ENCODE data around the gene STK4. TPM values are rescaled to one million over a fixed set of nuclear protein-coding genes. Genes with fewer than 3 reads are reported as not detected.

STK4 gene
- total RNA-seq, 1 experiment from 2014 or later: 41.2 TPM

- TF ChIP-seq, protein P1, sequence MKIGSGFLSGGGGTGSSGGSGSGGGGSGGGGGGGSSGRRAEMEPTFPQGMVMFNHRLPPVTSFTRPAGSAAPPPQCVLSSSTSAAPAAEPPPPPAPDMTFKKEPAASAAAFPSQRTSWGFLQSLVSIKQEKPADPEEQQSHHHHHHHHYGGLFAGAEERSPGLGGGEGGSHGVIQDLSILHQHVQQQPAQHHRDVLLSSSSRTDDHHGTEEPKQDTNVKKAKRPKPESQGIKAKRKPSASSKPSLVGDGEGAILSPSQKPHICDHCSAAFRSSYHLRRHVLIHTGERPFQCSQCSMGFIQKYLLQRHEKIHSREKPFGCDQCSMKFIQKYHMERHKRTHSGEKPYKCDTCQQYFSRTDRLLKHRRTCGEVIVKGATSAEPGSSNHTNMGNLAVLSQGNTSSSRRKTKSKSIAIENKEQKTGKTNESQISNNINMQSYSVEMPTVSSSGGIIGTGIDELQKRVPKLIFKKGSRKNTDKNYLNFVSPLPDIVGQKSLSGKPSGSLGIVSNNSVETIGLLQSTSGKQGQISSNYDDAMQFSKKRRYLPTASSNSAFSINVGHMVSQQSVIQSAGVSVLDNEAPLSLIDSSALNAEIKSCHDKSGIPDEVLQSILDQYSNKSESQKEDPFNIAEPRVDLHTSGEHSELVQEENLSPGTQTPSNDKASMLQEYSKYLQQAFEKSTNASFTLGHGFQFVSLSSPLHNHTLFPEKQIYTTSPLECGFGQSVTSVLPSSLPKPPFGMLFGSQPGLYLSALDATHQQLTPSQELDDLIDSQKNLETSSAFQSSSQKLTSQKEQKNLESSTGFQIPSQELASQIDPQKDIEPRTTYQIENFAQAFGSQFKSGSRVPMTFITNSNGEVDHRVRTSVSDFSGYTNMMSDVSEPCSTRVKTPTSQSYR (CRISPR knock-in tag; IDR thresholded peaks at IDR 0.05): no peak; the same call in 1 of the 2 replicates
- TF ChIP-seq OVOL2 (CRISPR knock-in tag; IDR thresholded peaks at IDR 0.05; ENCODE audit: borderline replicate concordance) (no peak), SP1 (CRISPR knock-in tag; conservative IDR thresholded peaks at IDR 0.05) (peak; percentile 89), ZBTB43 (CRISPR knock-in tag; IDR thresholded peaks at IDR 0.05) (peak; percentile 92), CDX4 (CRISPR knock-in tag; IDR thresholded peaks at IDR 0.05; ENCODE audit: borderline replicate concordance) (no peak), TP53 (CRISPR knock-in tag; IDR thresholded peaks at IDR 0.05) (no peak), ZNF121 (CRISPR knock-in tag; IDR thresholded peaks at IDR 0.05) (no peak), TEAD4 (CRISPR knock-in tag; IDR thresholded peaks at IDR 0.05) (no peak), ZNF138 (CRISPR knock-in tag; conservative IDR thresholded peaks at IDR 0.05) (no peak)
- TF ChIP-seq, protein P2, sequence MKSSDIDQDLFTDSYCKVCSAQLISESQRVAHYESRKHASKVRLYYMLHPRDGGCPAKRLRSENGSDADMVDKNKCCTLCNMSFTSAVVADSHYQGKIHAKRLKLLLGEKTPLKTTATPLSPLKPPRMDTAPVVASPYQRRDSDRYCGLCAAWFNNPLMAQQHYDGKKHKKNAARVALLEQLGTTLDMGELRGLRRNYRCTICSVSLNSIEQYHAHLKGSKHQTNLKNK (CRISPR knock-in tag; IDR thresholded peaks at IDR 0.05): no peak
- TF ChIP-seq, protein P3, sequence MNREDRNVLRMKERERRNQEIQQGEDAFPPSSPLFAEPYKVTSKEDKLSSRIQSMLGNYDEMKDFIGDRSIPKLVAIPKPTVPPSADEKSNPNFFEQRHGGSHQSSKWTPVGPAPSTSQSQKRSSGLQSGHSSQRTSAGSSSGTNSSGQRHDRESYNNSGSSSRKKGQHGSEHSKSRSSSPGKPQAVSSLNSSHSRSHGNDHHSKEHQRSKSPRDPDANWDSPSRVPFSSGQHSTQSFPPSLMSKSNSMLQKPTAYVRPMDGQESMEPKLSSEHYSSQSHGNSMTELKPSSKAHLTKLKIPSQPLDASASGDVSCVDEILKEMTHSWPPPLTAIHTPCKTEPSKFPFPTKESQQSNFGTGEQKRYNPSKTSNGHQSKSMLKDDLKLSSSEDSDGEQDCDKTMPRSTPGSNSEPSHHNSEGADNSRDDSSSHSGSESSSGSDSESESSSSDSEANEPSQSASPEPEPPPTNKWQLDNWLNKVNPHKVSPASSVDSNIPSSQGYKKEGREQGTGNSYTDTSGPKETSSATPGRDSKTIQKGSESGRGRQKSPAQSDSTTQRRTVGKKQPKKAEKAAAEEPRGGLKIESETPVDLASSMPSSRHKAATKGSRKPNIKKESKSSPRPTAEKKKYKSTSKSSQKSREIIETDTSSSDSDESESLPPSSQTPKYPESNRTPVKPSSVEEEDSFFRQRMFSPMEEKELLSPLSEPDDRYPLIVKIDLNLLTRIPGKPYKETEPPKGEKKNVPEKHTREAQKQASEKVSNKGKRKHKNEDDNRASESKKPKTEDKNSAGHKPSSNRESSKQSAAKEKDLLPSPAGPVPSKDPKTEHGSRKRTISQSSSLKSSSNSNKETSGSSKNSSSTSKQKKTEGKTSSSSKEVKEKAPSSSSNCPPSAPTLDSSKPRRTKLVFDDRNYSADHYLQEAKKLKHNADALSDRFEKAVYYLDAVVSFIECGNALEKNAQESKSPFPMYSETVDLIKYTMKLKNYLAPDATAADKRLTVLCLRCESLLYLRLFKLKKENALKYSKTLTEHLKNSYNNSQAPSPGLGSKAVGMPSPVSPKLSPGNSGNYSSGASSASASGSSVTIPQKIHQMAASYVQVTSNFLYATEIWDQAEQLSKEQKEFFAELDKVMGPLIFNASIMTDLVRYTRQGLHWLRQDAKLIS (CRISPR knock-in tag; IDR thresholded peaks at IDR 0.05; ENCODE audit: borderline replicate concordance): no peak
- TF ChIP-seq, protein P4, sequence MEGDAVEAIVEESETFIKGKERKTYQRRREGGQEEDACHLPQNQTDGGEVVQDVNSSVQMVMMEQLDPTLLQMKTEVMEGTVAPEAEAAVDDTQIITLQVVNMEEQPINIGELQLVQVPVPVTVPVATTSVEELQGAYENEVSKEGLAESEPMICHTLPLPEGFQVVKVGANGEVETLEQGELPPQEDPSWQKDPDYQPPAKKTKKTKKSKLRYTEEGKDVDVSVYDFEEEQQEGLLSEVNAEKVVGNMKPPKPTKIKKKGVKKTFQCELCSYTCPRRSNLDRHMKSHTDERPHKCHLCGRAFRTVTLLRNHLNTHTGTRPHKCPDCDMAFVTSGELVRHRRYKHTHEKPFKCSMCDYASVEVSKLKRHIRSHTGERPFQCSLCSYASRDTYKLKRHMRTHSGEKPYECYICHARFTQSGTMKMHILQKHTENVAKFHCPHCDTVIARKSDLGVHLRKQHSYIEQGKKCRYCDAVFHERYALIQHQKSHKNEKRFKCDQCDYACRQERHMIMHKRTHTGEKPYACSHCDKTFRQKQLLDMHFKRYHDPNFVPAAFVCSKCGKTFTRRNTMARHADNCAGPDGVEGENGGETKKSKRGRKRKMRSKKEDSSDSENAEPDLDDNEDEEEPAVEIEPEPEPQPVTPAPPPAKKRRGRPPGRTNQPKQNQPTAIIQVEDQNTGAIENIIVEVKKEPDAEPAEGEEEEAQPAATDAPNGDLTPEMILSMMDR (IDR thresholded peaks at IDR 0.05): no peak
- TF ChIP-seq, protein P5, sequence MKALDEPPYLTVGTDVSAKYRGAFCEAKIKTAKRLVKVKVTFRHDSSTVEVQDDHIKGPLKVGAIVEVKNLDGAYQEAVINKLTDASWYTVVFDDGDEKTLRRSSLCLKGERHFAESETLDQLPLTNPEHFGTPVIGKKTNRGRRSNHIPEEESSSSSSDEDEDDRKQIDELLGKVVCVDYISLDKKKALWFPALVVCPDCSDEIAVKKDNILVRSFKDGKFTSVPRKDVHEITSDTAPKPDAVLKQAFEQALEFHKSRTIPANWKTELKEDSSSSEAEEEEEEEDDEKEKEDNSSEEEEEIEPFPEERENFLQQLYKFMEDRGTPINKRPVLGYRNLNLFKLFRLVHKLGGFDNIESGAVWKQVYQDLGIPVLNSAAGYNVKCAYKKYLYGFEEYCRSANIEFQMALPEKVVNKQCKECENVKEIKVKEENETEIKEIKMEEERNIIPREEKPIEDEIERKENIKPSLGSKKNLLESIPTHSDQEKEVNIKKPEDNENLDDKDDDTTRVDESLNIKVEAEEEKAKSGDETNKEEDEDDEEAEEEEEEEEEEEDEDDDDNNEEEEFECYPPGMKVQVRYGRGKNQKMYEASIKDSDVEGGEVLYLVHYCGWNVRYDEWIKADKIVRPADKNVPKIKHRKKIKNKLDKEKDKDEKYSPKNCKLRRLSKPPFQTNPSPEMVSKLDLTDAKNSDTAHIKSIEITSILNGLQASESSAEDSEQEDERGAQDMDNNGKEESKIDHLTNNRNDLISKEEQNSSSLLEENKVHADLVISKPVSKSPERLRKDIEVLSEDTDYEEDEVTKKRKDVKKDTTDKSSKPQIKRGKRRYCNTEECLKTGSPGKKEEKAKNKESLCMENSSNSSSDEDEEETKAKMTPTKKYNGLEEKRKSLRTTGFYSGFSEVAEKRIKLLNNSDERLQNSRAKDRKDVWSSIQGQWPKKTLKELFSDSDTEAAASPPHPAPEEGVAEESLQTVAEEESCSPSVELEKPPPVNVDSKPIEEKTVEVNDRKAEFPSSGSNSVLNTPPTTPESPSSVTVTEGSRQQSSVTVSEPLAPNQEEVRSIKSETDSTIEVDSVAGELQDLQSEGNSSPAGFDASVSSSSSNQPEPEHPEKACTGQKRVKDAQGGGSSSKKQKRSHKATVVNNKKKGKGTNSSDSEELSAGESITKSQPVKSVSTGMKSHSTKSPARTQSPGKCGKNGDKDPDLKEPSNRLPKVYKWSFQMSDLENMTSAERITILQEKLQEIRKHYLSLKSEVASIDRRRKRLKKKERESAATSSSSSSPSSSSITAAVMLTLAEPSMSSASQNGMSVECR (CRISPR knock-in tag; IDR thresholded peaks at IDR 0.05; ENCODE audit: borderline replicate concordance): peak; percentile 55; the same call in 1 of the 2 replicates
- TF ChIP-seq, protein P6, sequence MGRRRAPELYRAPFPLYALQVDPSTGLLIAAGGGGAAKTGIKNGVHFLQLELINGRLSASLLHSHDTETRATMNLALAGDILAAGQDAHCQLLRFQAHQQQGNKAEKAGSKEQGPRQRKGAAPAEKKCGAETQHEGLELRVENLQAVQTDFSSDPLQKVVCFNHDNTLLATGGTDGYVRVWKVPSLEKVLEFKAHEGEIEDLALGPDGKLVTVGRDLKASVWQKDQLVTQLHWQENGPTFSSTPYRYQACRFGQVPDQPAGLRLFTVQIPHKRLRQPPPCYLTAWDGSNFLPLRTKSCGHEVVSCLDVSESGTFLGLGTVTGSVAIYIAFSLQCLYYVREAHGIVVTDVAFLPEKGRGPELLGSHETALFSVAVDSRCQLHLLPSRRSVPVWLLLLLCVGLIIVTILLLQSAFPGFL (CRISPR knock-in tag; IDR thresholded peaks at IDR 0.05; ENCODE audit: borderline replicate concordance): peak; percentile 73; the same call in 1 of the 2 replicates
These were observed 6.0 kb upstream of the STK4 start, which contains the start of gene TOMM34 (continued) for GRCh38 chr20:44960103-44960852.
